Brain microvascular endothelial cell (primary cell): ENCODE data around the gene OR5AL1.
"Not testable (repeated sequence)": the region's sequence is repeated elsewhere in the genome, so short reads cannot be mapped to it uniquely, and the experiment has no call there.

ENCODE experiments used
- DNase-seq: peaks from one replicate; pipeline ENCODE4 v3.0.0-alpha.2; 2020
- H3K27ac ChIP-seq: fragments of 250-450 bp; sonication (Bioruptor Pico); 2 replicates; pipeline ENCODE4 v1.5.1; 2020; ENCODE audit warnings: mild to moderate bottlenecking, moderate library complexity
- H3K27me3 ChIP-seq: fragments of 250-450 bp; sonication (Bioruptor Pico); replicated peaks from 2 replicates; pipeline ENCODE4 v1.5.1; 2020; ENCODE audit warnings: mild to moderate bottlenecking
- H3K36me3 ChIP-seq: fragments of 250-450 bp; sonication (Bioruptor Pico); replicated peaks from 2 replicates; pipeline ENCODE4 v1.5.1; 2020; ENCODE audit warnings: mild to moderate bottlenecking
- H3K4me3 ChIP-seq: 2 replicates; pipeline ENCODE4 v1.5.1; 2011; ENCODE audit warnings: low read depth, mild to moderate bottlenecking, control low read depth, low read length, moderate library complexity
- CTCF ChIP-seq: IDR thresholded peaks from 2 replicates; pipeline ENCODE4 v1.5.1; 2011; ENCODE audit warnings: low read depth, mild to moderate bottlenecking, moderate library complexity, low read length, control low read depth, inconsistent platforms; ENCODE audit errors: missing control alignments
- in situ Hi-C: cut with HindIII; loops from 2 replicates; pipeline ENCODE4 v1.10.0; 2017; ENCODE audit warnings: low sequenced_read_pairs, low pct_ligation_motif_present

The OR5AL1 gene

GRCh38 chr11:56412396-56412795 is at the start of gene OR5AL1:
OR5AL1 (plus strand) TSS chr11:56412696.
- TF ChIP-seq CTCF, result no peak
- no peak for DNase-seq
- H3K27ac ChIP-seq, result no peak within 1 kb of the TSS
- no peaks in the 10 kb centered on the region for H3K36me3 ChIP-seq
- H3K4me3 ChIP-seq, result no peak within 1 kb of the TSS
- no peaks in the 10 kb centered on the region for H3K27me3 ChIP-seq
- in situ Hi-C loops, result no loop called here

- H3K27ac ChIP-seq, result no peak within 1 kb of the TSS
- no peaks in the 10 kb centered on the region for H3K27me3 ChIP-seq
- no peaks in the 10 kb centered on the region for H3K36me3 ChIP-seq
- no peak for DNase-seq
- no peak for TF ChIP-seq CTCF
- in situ Hi-C loops, result no loop called here
- no peak within 1 kb of the TSS for H3K4me3 ChIP-seq
Observed at GRCh38 chr11:56375324-56375723, 37.2 kb upstream of the OR5AL1 start, which contains the start of gene OR8U1. OR8U1 (plus strand) TSS chr11:56375624; CDS start chr11:56375624, 0 bp downstream.

GRCh38 chr11:56380120-56380519 is 32.4 kb upstream of the OR5AL1 start:
- H3K27me3 ChIP-seq, result no peaks in the 10 kb centered on the region
- in situ Hi-C loops, result no loop called here
- H3K36me3 ChIP-seq, result no peaks in the 10 kb centered on the region
- H3K27ac ChIP-seq, result no peak overlapping the region
- no peak overlapping the region for H3K4me3 ChIP-seq
- no peak for DNase-seq
- no peak for TF ChIP-seq CTCF

- no peak overlapping the region for H3K4me3 ChIP-seq
- no peak for DNase-seq
- TF ChIP-seq CTCF, result no peak
- in situ Hi-C loops, result no loop called here
- no peaks in the 10 kb centered on the region for H3K36me3 ChIP-seq
- no peak overlapping the region for H3K27ac ChIP-seq
- H3K27me3 ChIP-seq, result no peaks in the 10 kb centered on the region
Observed at GRCh38 chr11:56394381-56394780, 18.1 kb upstream of the OR5AL1 start.

GRCh38 chr11:56396047-56396446 is 16.4 kb upstream of the OR5AL1 start:
- in situ Hi-C loops, result no loop called here
- Histone ChIP-seq H3K4me3 (no peak overlapping the region), H3K27me3 (no peaks in the 10 kb centered on the region), H3K36me3 (no peaks in the 10 kb centered on the region), H3K27ac (no peak overlapping the region)
- TF ChIP-seq CTCF, result no peak
- no peak for DNase-seq

GRCh38 chr11:56401858-56402461 is 10.5 kb upstream of the OR5AL1 start:
- DNase-seq, H3K4me3 ChIP-seq, H3K27me3 ChIP-seq, in situ Hi-C loops, H3K27ac ChIP-seq, H3K36me3 ChIP-seq: not testable (repeated sequence)
